ENCODE measurements around the gene ENPP6.
"Not testable (repeated sequence)": the region's sequence is repeated elsewhere in the genome, so short reads cannot be mapped to it uniquely, and the experiment has no call there.

Gene ENPP6

DNA sequence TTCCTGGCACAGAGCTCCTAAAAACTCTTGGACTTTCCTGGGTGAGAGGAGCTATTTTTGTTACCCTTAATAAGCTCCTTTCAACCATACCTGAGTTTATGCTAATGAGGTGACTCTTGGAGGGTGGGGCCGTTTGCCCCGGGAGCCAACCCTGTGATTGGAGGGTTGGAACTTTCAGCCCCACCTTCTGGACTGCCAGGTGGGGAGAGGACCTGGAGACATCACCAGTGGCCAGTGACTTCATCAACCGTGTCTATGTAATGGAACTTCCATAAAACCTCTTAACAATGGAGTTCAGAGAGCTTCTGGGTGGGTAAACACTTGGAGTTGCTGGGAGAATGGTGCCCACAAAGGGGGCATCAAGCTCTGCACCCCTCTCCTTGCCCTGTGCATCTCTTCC is 17.9 kb upstream of the ENPP6 start:
- no peak for DNase-seq (ENCODE audit: low spot score)

- no peak for DNase-seq (ENCODE audit: low spot score)
Observed at GRCh38 chr4:184234155-184234554, 16.5 kb upstream of the ENPP6 start.

- DNase-seq (ENCODE audit: low spot score): no peak
Observed at GRCh38 chr4:184232975-184233374, 15.3 kb upstream of the ENPP6 start.

GRCh38 chr4:184232202-184232601 is 14.5 kb upstream of the ENPP6 start:
- no peak for DNase-seq (ENCODE audit: low spot score)

DNA sequence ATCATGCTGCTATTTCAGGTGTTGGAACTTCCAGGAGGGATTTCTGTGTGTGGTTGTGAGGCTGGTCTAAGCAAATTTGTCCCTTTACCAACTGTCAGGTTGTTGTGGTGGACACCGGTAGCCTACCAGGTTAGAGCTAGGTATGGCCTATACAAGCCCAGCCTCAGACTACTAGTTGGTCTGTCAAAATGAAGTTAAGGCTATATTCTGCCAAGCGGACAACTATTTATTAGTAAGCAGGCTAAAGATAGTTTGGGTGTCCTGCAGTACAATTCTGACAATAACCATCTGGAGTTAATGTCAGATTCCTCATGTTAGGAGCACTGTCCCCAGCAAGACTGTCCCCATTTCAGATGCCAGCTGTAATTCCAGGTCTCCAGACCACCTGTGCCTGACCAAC is 13.9 kb upstream of the ENPP6 start:
- DNase-seq (ENCODE audit: low spot score): no peak

GRCh38 chr4:184228056-184228705 is 10.5 kb upstream of the ENPP6 start:
- no peak for DNase-seq (ENCODE audit: low spot score)

- no peak for DNase-seq (ENCODE audit: low spot score)
Observed at GRCh38 chr4:184216515-184216914, 1.2 kb downstream of the ENPP6 start.

- DNase-seq (ENCODE audit: low spot score): no peak
Observed at GRCh38 chr4:184215709-184216328, 1.9 kb downstream of the ENPP6 start.

GRCh38 chr4:184214931-184215330 is 2.7 kb downstream of the ENPP6 start:
- DNase-seq (ENCODE audit: low spot score): no peak

GRCh38 chr4:184207734-184208607 is 9.7 kb downstream of the ENPP6 start:
- DNase-seq (ENCODE audit: low spot score): not testable (repeated sequence)

GRCh38 chr4:184205243-184205642 is 12.4 kb downstream of the ENPP6 start:
- DNase-seq (ENCODE audit: low spot score): no peak

GRCh38 chr4:184203300-184203699 is 14.4 kb downstream of the ENPP6 start:
- DNase-seq (ENCODE audit: low spot score): no peak

DNA sequence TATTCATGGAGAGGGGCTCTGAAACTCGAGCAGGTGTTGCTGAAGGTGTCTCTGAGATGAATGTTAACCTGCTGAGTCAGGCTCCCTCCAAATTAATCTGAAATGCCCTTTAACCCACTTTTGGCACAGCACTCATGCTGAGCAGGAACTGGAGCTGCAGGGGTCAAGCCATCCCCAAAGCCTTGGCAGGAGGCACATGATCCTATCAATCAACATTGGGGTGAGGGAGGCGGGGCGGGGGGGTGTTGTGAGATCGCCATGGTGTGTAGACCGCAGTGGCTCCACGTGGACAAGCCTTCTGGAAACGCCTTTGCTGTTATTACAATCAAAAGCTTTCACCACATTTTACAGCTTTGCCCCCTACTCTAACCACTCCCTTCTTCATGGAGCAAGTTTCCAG is 16.5 kb downstream of the ENPP6 start:
- DNase-seq (ENCODE audit: low spot score): no peak

DNA sequence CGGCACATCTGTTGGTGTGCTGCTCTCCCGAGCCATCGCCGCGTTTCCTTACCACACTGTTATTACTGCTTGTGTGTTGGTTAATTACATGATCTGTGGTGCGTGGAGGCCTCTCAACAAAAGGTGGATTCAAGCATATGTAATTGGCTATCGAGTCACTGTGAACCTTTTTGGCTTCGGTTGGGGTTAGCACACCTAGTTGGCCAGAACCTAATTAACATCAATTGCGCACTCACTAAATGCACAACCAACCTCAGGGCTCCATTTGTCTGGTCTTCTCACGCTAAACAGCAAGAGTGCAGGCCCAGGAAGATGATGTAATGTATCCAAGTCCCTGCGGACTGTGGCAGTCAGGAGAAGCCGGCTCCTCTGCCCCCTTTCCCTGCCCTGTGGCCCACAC is 17.4 kb downstream of the ENPP6 start:
- no peak for DNase-seq (ENCODE audit: low spot score)

DNA sequence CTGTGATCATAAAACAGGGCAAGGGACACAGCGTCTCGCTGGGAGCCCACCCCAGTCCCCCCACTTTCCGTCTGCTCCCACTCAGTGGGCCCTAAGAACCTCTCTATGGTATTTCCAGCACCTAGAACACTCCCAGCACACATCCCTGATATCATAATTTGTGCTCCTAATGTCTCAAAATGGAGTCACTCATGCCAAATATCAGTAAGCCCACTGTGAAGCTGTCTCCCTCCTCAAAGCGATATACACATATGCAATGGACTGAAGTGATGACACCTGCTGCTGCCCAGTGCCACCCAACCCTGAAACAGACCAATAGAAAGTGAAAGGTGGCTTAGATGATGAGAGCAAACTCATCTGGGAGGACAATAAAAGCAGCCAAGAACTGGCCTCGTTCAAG is 17.9 kb downstream of the ENPP6 start:
- DNase-seq (ENCODE audit: low spot score): no peak

DNA sequence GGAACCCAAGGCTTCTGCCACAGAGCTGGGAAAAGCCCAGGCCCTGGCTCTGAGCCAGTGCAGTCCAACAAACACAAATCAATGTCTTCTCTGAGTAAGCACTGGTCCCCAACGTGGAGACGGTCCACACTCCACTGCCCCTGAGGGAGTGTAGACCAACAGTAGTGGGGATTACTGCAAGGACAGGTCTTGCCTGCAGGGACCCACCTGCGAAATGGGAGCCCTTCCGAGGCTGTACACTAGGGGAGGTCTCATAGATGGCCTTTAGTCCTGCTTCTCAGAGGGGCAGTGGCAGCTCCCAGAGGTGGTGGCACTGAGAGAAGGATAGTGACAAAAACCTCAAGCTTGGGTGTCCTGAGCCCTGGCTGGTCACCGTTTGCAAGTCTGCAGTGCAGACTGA is 19.5 kb downstream of the ENPP6 start:
- DNase-seq (ENCODE audit: low spot score): no peak

GRCh38 chr4:184197536-184198082 is 20.1 kb downstream of the ENPP6 start:
- DNase-seq (ENCODE audit: low spot score): no peak

GRCh38 chr4:184196730-184197385 is 20.8 kb downstream of the ENPP6 start:
- no peak for DNase-seq (ENCODE audit: low spot score)

DNA sequence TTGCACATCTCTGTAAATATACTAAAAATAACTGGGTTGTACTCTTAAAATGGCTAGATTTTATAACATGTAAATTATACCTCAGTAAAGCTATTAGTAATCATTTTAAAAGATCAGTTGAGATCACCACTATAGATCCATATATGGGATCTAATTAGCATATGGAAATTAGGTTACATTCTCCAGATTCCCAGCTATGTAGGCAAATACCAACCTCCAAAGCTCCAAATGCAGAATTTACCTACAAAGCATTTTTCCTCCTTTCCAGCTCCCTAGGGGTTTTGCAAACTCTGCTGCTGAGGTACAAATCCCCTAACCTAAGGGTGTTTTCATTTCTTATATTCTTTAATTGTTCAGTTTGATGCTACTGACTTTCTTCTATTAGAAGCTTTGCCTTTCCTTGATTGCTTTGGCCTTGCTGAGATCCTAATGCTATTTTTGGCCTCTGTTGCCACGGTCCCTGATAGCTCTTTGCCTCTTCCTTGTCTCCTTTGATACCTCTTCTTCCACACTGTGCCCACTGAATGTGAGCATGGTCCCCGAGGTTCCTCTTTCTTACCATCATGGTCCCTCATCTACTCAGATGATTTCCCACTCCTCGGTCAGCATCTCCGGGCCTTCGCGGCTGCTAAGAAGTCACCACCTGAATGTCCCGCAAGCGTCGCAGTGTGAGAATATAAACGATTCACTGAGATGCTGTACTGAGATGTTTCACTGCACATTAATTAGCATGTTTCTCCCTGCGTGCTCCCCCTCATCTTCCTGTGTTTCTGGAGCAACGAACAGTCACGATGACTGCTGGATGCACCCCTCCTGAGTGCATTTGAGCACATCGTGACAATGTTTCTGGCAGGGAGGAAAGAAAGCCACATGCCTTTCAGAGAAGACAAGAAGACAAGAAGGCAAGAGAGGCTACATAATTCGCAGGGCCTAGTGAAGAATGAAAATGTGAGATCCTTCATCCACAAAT is 23.8 kb downstream of the ENPP6 start:
- no peak for DNase-seq (ENCODE audit: low spot score)

- no peak for DNase-seq (ENCODE audit: low spot score)
Observed at GRCh38 chr4:184192933-184193332, 24.7 kb downstream of the ENPP6 start.

DNA sequence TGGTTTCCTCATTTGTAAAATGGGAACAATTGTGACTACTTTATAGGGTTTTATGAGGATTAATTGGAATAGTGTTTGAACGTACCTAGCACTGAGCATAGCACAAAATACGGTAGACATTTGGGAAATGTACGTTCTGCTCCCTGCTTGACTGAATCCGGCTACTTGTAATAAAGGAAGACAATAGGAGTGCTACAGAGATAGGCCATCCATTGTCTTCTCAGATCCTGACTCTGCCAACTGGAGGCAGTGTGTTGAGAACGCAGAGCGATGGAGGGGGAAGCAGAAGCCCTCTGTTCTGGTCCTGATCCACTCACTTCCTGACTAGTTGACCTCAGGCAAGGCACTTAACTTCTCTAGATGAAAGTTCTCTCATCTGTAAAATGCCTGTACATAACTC is 26.4 kb downstream of the ENPP6 start:
- no peak for DNase-seq (ENCODE audit: low spot score)
